Astrocyte (in vitro differentiated cells and primary cell): Measurements from ENCODE around the gene UROC1.

Experiments used
- CTCF ChIP-seq: IDR thresholded peaks from 2 replicates; pipeline ENCODE4 v1.5.1; 2011; ENCODE audit warnings: low read depth, mild to moderate bottlenecking, inconsistent platforms, low read length, moderate library complexity; ENCODE audit not compliant: insufficient read depth
- EZH2 ChIP-seq: IDR thresholded peaks from 2 replicates; pipeline ENCODE4 v1.6.1; 2012; ENCODE audit warnings: mild to moderate bottlenecking, low read length, inconsistent platforms; ENCODE audit not compliant: insufficient read depth

GRCh38 chr3:126454025-126454424, 63.5 kb downstream of the UROC1 start:
- TF ChIP-seq CTCF (no peak), EZH2 (no peak)
